ENCODE data around the gene HIRA. TPM values are rescaled to one million over a fixed set of nuclear protein-coding genes. Genes with fewer than 3 reads are reported as not detected.

HIRA gene
- total RNA-seq, 2 experiments from 2014 or later: 57.8 to 67.0 TPM

- no peak overlapping the region for H3K4me3 Mint-ChIP-seq
- DNase-seq: no peak
- H3K36me3 Mint-ChIP-seq: peaks cover 42% of the 10 kb centered on the region
- CTCF ChIA-PET: no interaction called here
- no peaks in the 10 kb centered on the region for H3K9me3 Mint-ChIP-seq (ENCODE audit: low read depth)
- H3K4me1 Mint-ChIP-seq: peaks cover 8% of the 10 kb centered on the region
- ATAC-seq: no peak
- no peaks in the 10 kb centered on the region for H3K27me3 Mint-ChIP-seq
- no peak overlapping the region for H3K27ac Mint-ChIP-seq
Observed at GRCh38 chr22:19471572-19471971, 40.0 kb upstream of the HIRA start.

GRCh38 chr22:19470010-19470409 is 38.5 kb upstream of the HIRA start:
- DNase-seq (no peak), ATAC-seq (no peak)
- Mint-ChIP-seq H3K36me3 (peaks cover 51% of the 10 kb centered on the region), H3K9me3 (ENCODE audit: low read depth) (no peaks in the 10 kb centered on the region), H3K27me3 (no peaks in the 10 kb centered on the region), H3K27ac (no peak overlapping the region), H3K4me1 (peaks cover 5% of the 10 kb centered on the region), H3K4me3 (no peak overlapping the region)
- CTCF ChIA-PET: no interaction called here

- peaks cover 55% of the 10 kb centered on the region for H3K36me3 Mint-ChIP-seq
- no peaks in the 10 kb centered on the region for H3K27me3 Mint-ChIP-seq
- no peaks in the 10 kb centered on the region for H3K9me3 Mint-ChIP-seq (ENCODE audit: low read depth)
- DNase-seq (no peak), ATAC-seq (no peak)
- no peak overlapping the region for H3K27ac Mint-ChIP-seq
- H3K4me1 Mint-ChIP-seq: peaks cover 11% of the 10 kb centered on the region
- CTCF ChIA-PET: interaction anchor here (1.3 kb wide), 1 partner anchor 9 kb away, joined by 3 read pairs; no protein-coding TSS in a partner anchor
- H3K4me3 Mint-ChIP-seq: no peak overlapping the region
Observed at GRCh38 chr22:19469421-19469820, 37.9 kb upstream of the HIRA start.

GRCh38 chr22:19467912-19468311 is 36.4 kb upstream of the HIRA start:
- Mint-ChIP-seq H3K9me3 (ENCODE audit: low read depth) (no peaks in the 10 kb centered on the region), H3K4me3 (no peak overlapping the region), H3K27ac (no peak overlapping the region), H3K27me3 (no peaks in the 10 kb centered on the region), H3K36me3 (peaks cover 50% of the 10 kb centered on the region), H3K4me1 (peaks cover 13% of the 10 kb centered on the region)
- no peak for DNase-seq
- no peak for ATAC-seq
- CTCF ChIA-PET: interaction anchor here (1.3 kb wide), 1 partner anchor 10 kb away, joined by 3 read pairs; no protein-coding TSS in a partner anchor

GRCh38 chr22:19466848-19467752 is 35.6 kb upstream of the HIRA start:
- CTCF ChIA-PET: interaction anchor here (4.1 kb wide), 1 partner anchor 11 kb away, joined by 13 read pairs; no protein-coding TSS in a partner anchor
- DNase-seq: no peak
- peaks cover 52% of the 10 kb centered on the region for H3K36me3 Mint-ChIP-seq
- H3K4me1 Mint-ChIP-seq: peaks cover 13% of the 10 kb centered on the region
- ATAC-seq: no peak
- H3K27ac Mint-ChIP-seq: no peak overlapping the region
- no peaks in the 10 kb centered on the region for H3K9me3 Mint-ChIP-seq (ENCODE audit: low read depth)
- no peaks in the 10 kb centered on the region for H3K27me3 Mint-ChIP-seq
- H3K4me3 Mint-ChIP-seq: no peak overlapping the region

- Mint-ChIP-seq H3K27me3 (no peaks in the 10 kb centered on the region), H3K9me3 (ENCODE audit: low read depth) (no peaks in the 10 kb centered on the region), H3K4me1 (peaks cover 13% of the 10 kb centered on the region), H3K27ac (no peak overlapping the region), H3K4me3 (no peak overlapping the region), H3K36me3 (peaks cover 52% of the 10 kb centered on the region)
- DNase-seq (no peak), ATAC-seq (no peak)
- CTCF ChIA-PET: interaction anchor here (4.1 kb wide), 1 partner anchor 12 kb away, joined by 13 read pairs; no protein-coding TSS in a partner anchor
Observed at GRCh38 chr22:19466126-19466716, 34.7 kb upstream of the HIRA start.

- Mint-ChIP-seq H3K4me3 (no peak overlapping the region), H3K27me3 (no peaks in the 10 kb centered on the region), H3K4me1 (peaks cover 13% of the 10 kb centered on the region), H3K36me3 (peaks cover 47% of the 10 kb centered on the region), H3K9me3 (ENCODE audit: low read depth) (no peaks in the 10 kb centered on the region), H3K27ac (peak overlapping the region; percentile 64)
- CTCF ChIA-PET: interaction anchor here (4.1 kb wide), 1 partner anchor 13 kb away, joined by 13 read pairs; no protein-coding TSS in a partner anchor
- ATAC-seq: no peak
- no peak for DNase-seq
Observed at GRCh38 chr22:19464975-19465374, 33.4 kb upstream of the HIRA start.

- DNase-seq (no peak), ATAC-seq (peak; percentile 57)
- Mint-ChIP-seq H3K4me3 (no peak overlapping the region), H3K9me3 (ENCODE audit: low read depth) (no peaks in the 10 kb centered on the region), H3K27ac (peak overlapping the region; percentile 64), H3K27me3 (no peaks in the 10 kb centered on the region), H3K4me1 (peaks cover 13% of the 10 kb centered on the region), H3K36me3 (peaks cover 45% of the 10 kb centered on the region)
- CTCF ChIA-PET: interaction anchor here (0.9 to 4.1 kb wide), 2 partner anchors 13 to 342 kb away, joined by 3 to 13 read pairs; partner anchors contain the start of gene DGCR2
Observed at GRCh38 chr22:19464546-19464945, 33.0 kb upstream of the HIRA start.

GRCh38 chr22:19463491-19464469 is 32.2 kb upstream of the HIRA start:
- H3K9me3 Mint-ChIP-seq (ENCODE audit: low read depth): no peaks in the 10 kb centered on the region
- no peak for ATAC-seq
- H3K4me1 Mint-ChIP-seq: peaks cover 13% of the 10 kb centered on the region
- H3K4me3 Mint-ChIP-seq: no peak overlapping the region
- DNase-seq: no peak
- CTCF ChIA-PET: interaction anchor here (0.9 to 4.1 kb wide), 2 partner anchors 14 to 342 kb away, joined by 3 to 13 read pairs; partner anchors contain the start of gene DGCR2
- no peaks in the 10 kb centered on the region for H3K27me3 Mint-ChIP-seq
- H3K36me3 Mint-ChIP-seq: peaks cover 46% of the 10 kb centered on the region
- H3K27ac Mint-ChIP-seq: peak overlapping the region; percentile 64

GRCh38 chr22:19463008-19463407 is 31.5 kb upstream of the HIRA start:
- Mint-ChIP-seq H3K36me3 (peaks cover 38% of the 10 kb centered on the region), H3K27me3 (no peaks in the 10 kb centered on the region), H3K4me3 (no peak overlapping the region), H3K27ac (no peak overlapping the region), H3K9me3 (ENCODE audit: low read depth) (no peaks in the 10 kb centered on the region), H3K4me1 (peaks cover 13% of the 10 kb centered on the region)
- CTCF ChIA-PET: interaction anchor here (4.1 kb wide), 1 partner anchor 15 kb away, joined by 13 read pairs; no protein-coding TSS in a partner anchor
- ATAC-seq (no peak), DNase-seq (no peak)

- no peak for ATAC-seq
- no peaks in the 10 kb centered on the region for H3K27me3 Mint-ChIP-seq
- peaks cover 37% of the 10 kb centered on the region for H3K36me3 Mint-ChIP-seq
- no peaks in the 10 kb centered on the region for H3K9me3 Mint-ChIP-seq (ENCODE audit: low read depth)
- no peak overlapping the region for H3K27ac Mint-ChIP-seq
- H3K4me3 Mint-ChIP-seq: no peak overlapping the region
- CTCF ChIA-PET: interaction anchor here (0.9 kb wide), 1 partner anchor 16 kb away, joined by 3 read pairs; no protein-coding TSS in a partner anchor
- H3K4me1 Mint-ChIP-seq: peaks cover 13% of the 10 kb centered on the region
- DNase-seq: no peak
Observed at GRCh38 chr22:19461506-19461905, 30.0 kb upstream of the HIRA start.

GRCh38 chr22:19460036-19460435 is 28.5 kb upstream of the HIRA start:
- Mint-ChIP-seq H3K4me3 (no peak overlapping the region), H3K27me3 (no peaks in the 10 kb centered on the region), H3K9me3 (ENCODE audit: low read depth) (no peaks in the 10 kb centered on the region), H3K27ac (no peak overlapping the region), H3K36me3 (peaks cover 36% of the 10 kb centered on the region), H3K4me1 (peaks cover 8% of the 10 kb centered on the region)
- CTCF ChIA-PET: interaction anchor here (0.7 kb wide), 1 partner anchor 287 kb away, joined by 4 read pairs; no protein-coding TSS in a partner anchor
- no peak for DNase-seq
- no peak for ATAC-seq

Data from activated CD8-positive, alpha-beta memory T cell treated with anti-CD3 and anti-CD28 coated beads, Interleukin-2, amount 10 ng/mL, durations not matched to agents 7 days and 5 days (primary cell).